ENCODE measurements around the gene RAI1.
"Not testable (repeated sequence)": the region's sequence is repeated elsewhere in the genome, so short reads cannot be mapped to it uniquely, and the experiment has no call there.

Gene RAI1

GRCh38 chr17:17681744-17682292, 560 bp downstream of the RAI1 start:
- Histone ChIP-seq H3K27ac (peak overlapping the region; percentile 99), H3K36me3 (peaks cover 6% of the 10 kb centered on the region; the same call in 1 of the 2 replicates), H3K9ac (peak overlapping the region; percentile 98), H3K9me3 (no peaks in the 10 kb centered on the region), H3K4me2 (peak overlapping the region; percentile 99), H3K4me3 (peak overlapping the region; percentile 96), H3K4me1 (peaks cover 48% of the 10 kb centered on the region), H4K20me1 (peaks cover 36% of the 10 kb centered on the region), H3K27me3 (no peaks in the 10 kb centered on the region)
- TF ChIP-seq Cebpa-rat (IDR thresholded peaks at IDR 0.05): no peak

DNA sequence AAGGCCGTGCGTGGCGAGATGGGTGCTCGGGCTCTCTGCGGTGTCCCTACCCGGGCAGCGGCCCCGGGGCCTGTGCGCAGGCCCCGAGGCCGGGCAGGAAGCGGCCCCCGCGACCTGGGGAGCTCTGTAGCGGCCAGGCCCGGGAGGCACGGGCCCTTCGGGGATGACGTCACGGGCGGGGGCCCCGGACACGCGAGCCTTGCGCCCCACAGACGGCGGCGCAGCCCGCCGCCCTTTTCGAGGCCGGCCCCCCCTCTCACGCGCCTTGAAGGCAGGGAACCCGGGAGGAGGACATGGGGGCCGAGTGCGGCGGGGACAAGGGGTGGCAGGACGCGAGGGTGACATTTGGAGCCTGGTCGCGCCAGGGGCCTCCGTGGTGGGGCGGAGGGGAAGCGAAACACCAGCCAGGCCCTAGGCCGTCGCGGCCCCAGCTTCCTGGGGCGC, 1.1 kb downstream of the RAI1 start:
- TF ChIP-seq Cebpa-rat (IDR thresholded peaks at IDR 0.05): no peak
- Histone ChIP-seq H3K36me3 (peaks cover 6% of the 10 kb centered on the region; the same call in 1 of the 2 replicates), H3K9me3 (no peaks in the 10 kb centered on the region), H3K9ac (peak overlapping the region; percentile 98), H3K27ac (peak overlapping the region; percentile 99), H3K4me1 (peaks cover 48% of the 10 kb centered on the region), H3K27me3 (no peaks in the 10 kb centered on the region), H4K20me1 (peaks cover 41% of the 10 kb centered on the region), H3K4me3 (peak overlapping the region; percentile 96), H3K4me2 (peak overlapping the region; percentile 99)

DNA sequence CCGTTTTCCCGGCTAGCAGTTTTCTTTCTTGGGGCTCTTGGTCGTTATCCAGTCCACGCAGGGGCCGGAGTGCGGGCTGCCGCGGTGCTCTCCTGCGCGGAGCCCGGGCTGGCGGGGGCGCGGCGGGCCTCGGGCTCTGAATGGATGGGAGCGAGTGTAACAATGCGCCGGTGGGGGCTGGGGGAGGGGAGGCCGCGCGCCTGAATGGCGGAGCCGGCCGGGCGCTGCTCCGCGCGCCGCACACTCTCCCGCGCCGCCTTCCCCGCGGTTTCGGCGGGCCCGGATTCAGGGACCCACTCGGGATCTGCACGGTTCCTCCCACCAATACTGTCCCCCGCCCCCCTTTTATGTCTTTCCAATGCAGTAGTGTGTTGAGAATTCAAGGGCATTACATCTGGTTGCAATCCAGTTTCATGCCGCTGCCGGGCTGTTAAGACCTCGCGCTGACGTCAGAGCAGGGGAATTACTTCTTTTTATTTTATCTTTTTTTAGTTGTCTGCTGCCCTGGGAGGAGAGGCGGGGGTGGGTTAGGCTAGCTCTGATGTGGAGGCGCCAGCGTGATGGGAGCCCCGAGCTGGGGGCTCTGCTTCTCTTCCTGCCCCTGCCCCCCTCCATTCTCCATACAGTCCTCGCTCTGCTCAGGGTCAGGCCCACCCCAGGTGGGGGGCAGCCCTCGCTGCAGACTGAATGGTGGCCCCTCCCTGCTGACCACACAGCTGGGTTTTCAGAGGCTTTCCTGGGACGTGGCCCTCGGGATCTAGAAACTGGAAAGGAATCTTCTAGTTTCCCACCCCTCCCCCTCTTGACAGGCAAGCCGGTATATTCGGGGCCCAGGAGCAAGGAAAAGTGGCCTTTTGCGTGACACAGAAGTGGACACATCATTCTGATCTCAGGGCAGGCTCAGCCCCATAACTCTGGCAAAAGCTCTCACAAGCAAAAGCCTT, 1.8 kb downstream of the RAI1 start:
- H3K9me3 ChIP-seq: no peaks in the 10 kb centered on the region
- peak overlapping the region; percentile 96 for H3K4me3 ChIP-seq
- peak overlapping the region; percentile 98 for H3K9ac ChIP-seq
- peaks cover 55% of the 10 kb centered on the region for H3K4me1 ChIP-seq
- peak overlapping the region; percentile 99 for H3K4me2 ChIP-seq
- H4K20me1 ChIP-seq: peaks cover 48% of the 10 kb centered on the region
- no peaks in the 10 kb centered on the region for H3K27me3 ChIP-seq
- peaks cover 6% of the 10 kb centered on the region; the same call in 1 of the 2 replicates for H3K36me3 ChIP-seq
- no peak for TF ChIP-seq Cebpa-rat (IDR thresholded peaks at IDR 0.05)
- peak overlapping the region; percentile 99 for H3K27ac ChIP-seq

GRCh38 chr17:17683710-17684365, 2.6 kb downstream of the RAI1 start:
- no peaks in the 10 kb centered on the region for H3K27me3 ChIP-seq
- peaks cover 57% of the 10 kb centered on the region for H4K20me1 ChIP-seq
- H3K9me3 ChIP-seq: no peaks in the 10 kb centered on the region
- no peak for TF ChIP-seq Cebpa-rat (IDR thresholded peaks at IDR 0.05)
- H3K9ac ChIP-seq: peak overlapping the region; percentile 98
- H3K27ac ChIP-seq: peak overlapping the region; percentile 99
- peak overlapping the region; percentile 99 for H3K4me2 ChIP-seq
- H3K4me3 ChIP-seq: peak overlapping the region; percentile 96
- peaks cover 6% of the 10 kb centered on the region; the same call in 1 of the 2 replicates for H3K36me3 ChIP-seq
- peaks cover 63% of the 10 kb centered on the region for H3K4me1 ChIP-seq

GRCh38 chr17:17684906-17685774, 3.9 kb downstream of the RAI1 start:
- TF ChIP-seq Cebpa-rat (IDR thresholded peaks at IDR 0.05): no peak
- H3K9ac ChIP-seq: peak overlapping the region; percentile 59
- H3K27me3 ChIP-seq: no peaks in the 10 kb centered on the region
- peaks cover 76% of the 10 kb centered on the region for H3K4me1 ChIP-seq
- H3K4me2 ChIP-seq: peak overlapping the region; percentile 99
- peaks cover 70% of the 10 kb centered on the region for H4K20me1 ChIP-seq
- peaks cover 6% of the 10 kb centered on the region; the same call in 1 of the 2 replicates for H3K36me3 ChIP-seq
- H3K4me3 ChIP-seq: peak overlapping the region; percentile 42; the same call in 1 of the 2 replicates
- H3K9me3 ChIP-seq: no peaks in the 10 kb centered on the region
- peak overlapping the region; percentile 68 for H3K27ac ChIP-seq

- Histone ChIP-seq H3K36me3 (peaks cover 6% of the 10 kb centered on the region; the same call in 1 of the 2 replicates), H3K4me3 (peak overlapping the region; percentile 42; the same call in 1 of the 2 replicates), H3K4me2 (peak overlapping the region; percentile 99), H3K4me1 (peaks cover 81% of the 10 kb centered on the region), H4K20me1 (peaks cover 77% of the 10 kb centered on the region), H3K27me3 (no peaks in the 10 kb centered on the region), H3K27ac (peak overlapping the region; percentile 68), H3K9me3 (no peaks in the 10 kb centered on the region), H3K9ac (peak overlapping the region; percentile 59)
- no peak for TF ChIP-seq Cebpa-rat (IDR thresholded peaks at IDR 0.05)
These were observed 4.6 kb downstream of the RAI1 start for GRCh38 chr17:17685775-17686291.

- H3K9ac ChIP-seq: no peak overlapping the region
- H3K4me3 ChIP-seq: no peak overlapping the region
- H3K27me3 ChIP-seq: no peaks in the 10 kb centered on the region
- peaks cover 6% of the 10 kb centered on the region; the same call in 1 of the 2 replicates for H3K36me3 ChIP-seq
- H4K20me1 ChIP-seq: peaks cover 92% of the 10 kb centered on the region
- H3K4me2 ChIP-seq: peak overlapping the region; percentile 100
- no peak for TF ChIP-seq Cebpa-rat (IDR thresholded peaks at IDR 0.05)
- H3K4me1 ChIP-seq: peaks cover 100% of the 10 kb centered on the region
- 0 out of 2 replicates have a peak overlapping the region, but pooled peaks have one; percentile 86 for H3K27ac ChIP-seq
- H3K9me3 ChIP-seq: no peaks in the 10 kb centered on the region
These were observed 8.1 kb downstream of the RAI1 start for GRCh38 chr17:17689312-17689711.

- Histone ChIP-seq H4K20me1 (peaks cover 89% of the 10 kb centered on the region), H3K27ac (peak overlapping the region; percentile 86), H3K4me1 (peaks cover 96% of the 10 kb centered on the region), H3K4me2 (peak overlapping the region; percentile 100), H3K9ac (peak overlapping the region; percentile 85)
- H3K36me3 ChIP-seq, H3K9me3 ChIP-seq, H3K27me3 ChIP-seq, H3K4me3 ChIP-seq: not testable (repeated sequence)
These were observed 9.0 kb downstream of the RAI1 start for GRCh38 chr17:17690233-17690632.

Measured in BLaER1 (cell line).